Measurements from ENCODE around the gene CCDC178.
A peak's percentile ranks its signal among the peaks of the same experiment; 100 is the strongest.

The CCDC178 gene

DNA sequence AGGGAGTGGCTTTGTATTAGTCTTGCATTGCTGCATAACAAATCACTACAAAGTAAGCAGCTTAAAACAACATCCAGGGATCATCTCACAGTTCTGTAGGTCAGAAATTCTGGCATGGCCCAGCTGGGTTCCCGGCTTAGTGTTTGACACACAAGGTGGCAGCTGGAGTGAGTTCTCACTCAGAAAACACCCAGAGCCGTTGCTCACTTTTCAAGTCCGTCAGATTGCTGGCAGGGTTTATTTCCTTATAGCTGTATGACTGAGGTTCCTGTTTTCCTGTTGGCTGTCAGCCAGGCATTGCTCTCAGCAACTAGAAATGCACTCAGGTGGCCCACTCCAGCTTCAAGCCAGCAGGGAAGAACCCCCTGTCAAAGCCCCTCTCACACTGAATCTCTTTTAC is 324.1 kb downstream of the CCDC178 start:
- peak; percentile 25 for DNase-seq (ENCODE audit: low read depth)

DNA sequence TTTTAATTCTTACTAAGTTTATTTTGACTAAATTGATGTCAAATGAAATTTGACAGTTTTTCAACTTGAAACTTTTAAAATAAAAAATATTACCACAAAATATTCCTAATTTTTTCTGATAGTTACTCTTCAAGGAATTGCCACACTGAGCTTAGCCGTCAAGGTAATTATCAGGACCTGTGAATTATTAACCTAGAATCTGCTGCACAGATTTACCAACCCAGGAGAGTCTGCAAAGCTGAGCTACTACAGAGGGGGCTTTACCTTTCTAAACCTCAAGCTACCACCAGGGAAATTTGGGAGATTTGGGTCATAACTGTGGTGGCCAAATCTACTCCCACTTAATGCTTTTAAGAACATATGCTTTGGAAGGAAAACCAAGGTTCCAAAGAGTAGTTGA is 324.6 kb downstream of the CCDC178 start:
- DNase-seq (ENCODE audit: low read depth): no peak

DNA sequence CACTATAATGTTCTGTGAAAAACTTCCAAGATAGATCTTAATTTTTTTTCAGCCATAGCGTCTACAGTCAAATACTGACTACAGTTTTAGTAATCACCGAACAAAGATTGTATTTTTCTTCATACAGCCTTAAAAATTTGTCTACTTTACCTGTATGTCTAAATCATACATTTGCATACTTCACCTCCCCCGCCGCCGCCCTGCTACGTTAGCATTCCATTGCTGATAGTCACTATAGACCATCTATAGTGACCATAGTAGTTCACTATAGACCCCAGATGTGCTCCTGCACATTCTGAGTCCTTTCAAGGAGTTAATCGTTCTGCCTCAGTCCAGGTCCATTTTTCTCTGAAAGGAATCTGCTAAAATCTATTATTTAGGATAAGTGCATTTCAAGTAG is 325.0 kb downstream of the CCDC178 start:
- no peak for DNase-seq (ENCODE audit: low read depth)

DNA sequence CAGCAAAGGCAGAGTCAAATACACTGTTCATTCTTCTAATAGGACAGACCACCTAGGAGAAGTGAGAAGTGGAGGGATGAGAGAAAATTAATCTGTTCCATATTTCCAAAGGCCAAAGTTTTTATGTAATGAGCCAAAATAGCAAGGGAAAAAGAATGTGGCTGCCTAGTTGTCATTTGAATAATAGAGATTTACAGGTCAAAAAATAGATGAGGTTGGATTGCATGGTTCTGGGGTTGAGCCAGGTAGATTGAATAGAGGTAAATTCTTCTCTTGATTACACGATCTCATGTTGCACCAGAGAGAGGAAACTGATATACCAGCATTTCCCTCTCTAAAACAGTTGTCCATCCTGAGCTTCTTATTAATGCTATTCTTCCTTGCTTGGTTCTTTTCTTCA is 325.8 kb downstream of the CCDC178 start:
- no peak for DNase-seq (ENCODE audit: low read depth)

DNA sequence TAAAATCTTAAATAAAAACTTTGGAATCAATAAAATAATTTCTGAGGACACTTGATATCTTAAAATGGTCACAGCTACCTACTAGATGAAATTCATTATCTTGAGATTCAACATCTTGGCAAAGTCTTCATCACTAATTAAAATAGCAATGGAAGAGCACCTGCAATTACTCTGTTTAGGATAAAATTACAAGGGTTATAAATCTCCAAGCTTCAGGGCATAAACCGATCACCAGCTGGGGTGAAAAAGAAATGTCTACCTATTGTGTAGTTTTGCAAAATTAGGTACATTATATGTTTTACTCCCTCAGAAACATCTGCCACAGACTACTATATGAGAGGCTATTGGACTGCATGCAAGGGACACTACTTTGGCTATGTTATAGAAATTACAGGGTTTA is 327.1 kb downstream of the CCDC178 start:
- no peak for DNase-seq (ENCODE audit: low read depth)

DNA sequence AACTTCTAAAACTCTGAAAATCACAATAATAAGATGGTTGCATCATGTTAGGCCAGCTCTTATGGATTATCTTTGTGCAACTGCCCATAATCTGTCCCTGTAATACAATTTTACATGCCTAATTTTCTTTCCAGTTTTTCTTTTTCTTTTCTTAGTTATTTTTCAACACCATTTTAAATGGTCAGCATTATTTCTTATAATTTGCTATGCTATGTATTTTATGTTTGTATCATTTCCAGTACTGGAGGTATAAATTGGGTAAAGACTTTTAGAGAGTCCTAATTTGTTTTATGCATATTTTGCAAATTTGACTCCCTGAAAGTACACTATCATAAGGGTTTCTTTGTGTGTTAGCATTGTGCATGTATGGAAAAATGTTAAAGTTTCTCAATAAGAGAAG is 333.0 kb downstream of the CCDC178 start:
- no peak for DNase-seq (ENCODE audit: low read depth)

DNA sequence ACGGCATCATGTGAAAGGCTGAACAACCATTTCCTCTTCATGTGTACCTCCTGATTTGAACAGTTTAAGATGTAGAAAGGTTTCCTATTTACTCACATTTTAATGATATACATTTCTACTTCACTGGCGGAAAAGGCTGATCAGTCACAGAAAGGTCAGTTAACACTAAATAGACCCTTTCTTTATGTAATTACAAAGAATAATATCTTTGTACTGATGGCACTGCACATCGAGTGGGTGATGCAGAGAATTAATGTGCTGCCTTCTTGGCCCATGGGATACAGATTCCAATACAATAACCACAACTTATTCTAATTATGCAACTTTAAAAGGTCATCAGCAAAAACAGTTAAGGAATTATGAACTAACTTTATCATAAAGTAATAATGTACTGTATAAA is 339.2 kb downstream of the CCDC178 start:
- no peak for DNase-seq (ENCODE audit: low read depth)

DNA sequence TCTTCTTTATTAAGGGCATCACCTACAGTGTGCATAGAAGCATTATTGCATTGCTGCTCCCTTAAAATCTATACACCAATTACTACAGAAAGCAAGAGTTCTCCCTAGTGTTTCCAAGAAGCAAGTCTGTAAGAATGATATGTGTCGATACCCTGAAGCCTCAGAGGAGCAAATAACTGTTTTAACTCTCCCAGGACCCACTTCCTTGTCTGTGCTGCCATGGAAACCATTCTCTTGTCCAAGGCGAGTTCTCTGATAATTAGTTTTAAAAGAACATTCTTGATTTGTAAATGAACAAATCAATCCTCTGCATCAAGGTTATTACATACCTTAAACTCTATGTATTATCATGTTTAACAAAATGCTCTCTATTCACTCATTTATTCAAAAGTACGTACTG is 340.9 kb downstream of the CCDC178 start:
- no peak for DNase-seq (ENCODE audit: low read depth)

DNA sequence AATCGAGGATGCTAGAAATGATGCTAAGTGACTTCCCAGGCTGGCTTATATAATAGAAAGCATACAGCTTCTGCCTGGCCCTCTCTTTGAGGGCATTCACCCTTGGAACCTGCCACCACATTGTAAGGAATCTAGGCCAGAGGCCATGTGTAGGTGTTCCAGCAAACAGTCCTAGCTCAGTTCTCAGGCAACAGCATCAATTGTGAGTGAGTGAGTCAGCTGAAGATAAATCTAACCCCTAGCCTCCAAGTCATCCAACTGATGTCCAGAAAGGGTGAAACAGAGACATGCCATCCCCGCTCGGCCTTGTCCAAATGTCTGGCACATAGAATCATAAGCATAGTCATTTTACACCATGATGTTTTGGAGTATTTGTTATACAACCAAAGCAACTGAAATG is 343.4 kb downstream of the CCDC178 start:
- no peak for DNase-seq (ENCODE audit: low read depth)

DNA sequence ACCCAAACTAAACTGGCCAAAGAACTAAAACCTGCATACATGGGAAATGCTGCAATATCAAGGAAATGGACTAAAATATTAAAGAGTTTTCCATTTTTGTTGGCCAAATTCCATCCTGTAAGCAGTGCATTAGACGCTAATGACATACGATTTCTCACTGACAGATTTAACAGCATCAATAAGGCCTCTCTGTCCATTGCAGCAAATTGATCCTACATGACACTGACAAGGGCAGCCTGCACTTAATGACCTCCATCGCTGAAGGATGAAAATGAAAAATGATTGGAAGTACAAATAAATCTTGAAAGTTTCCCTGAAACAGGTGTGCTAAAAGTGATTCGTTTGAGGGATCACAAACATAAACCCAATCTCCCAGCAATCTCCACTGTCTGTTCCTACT is 350.1 kb downstream of the CCDC178 start:
- no peak for DNase-seq (ENCODE audit: low read depth)

DNA sequence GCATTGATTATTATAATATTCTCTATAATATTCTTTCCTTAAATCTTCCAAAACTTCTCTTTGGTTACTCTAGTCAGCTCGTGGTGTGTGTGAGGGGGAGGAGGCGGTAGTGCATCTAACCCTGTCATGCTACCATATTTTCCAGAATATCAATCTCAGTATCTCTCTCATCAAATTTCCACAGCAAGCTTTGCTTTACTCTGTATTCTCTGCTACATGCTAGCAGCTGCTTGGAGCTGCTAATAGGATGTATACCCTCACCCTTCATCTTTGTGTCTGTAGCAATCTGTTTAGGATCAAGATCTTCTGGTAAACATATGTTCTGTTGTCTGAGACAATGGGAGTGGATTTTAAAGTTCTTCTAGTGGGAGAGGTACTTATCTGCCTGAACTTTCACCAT is 363.9 kb downstream of the CCDC178 start:
- no peak for DNase-seq (ENCODE audit: low read depth)

DNA sequence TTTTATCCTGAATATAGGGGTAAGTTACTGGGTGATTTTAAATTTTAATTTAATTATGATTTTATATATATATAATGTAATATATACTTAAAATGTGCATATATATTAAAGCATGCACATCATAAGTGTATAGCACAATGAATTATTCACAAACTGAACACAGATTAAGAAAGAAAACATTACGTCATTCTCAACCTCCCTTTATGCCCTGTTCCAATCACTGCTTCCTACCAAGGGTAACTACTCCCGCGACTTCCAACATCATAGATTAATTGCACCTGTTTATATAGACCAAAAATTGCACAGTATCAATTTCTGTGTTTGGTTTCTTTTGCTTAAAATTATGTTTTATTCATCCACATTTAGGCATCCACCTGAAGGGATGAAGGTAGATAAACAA is 366.4 kb downstream of the CCDC178 start:
- no peak for DNase-seq (ENCODE audit: low read depth)

DNA sequence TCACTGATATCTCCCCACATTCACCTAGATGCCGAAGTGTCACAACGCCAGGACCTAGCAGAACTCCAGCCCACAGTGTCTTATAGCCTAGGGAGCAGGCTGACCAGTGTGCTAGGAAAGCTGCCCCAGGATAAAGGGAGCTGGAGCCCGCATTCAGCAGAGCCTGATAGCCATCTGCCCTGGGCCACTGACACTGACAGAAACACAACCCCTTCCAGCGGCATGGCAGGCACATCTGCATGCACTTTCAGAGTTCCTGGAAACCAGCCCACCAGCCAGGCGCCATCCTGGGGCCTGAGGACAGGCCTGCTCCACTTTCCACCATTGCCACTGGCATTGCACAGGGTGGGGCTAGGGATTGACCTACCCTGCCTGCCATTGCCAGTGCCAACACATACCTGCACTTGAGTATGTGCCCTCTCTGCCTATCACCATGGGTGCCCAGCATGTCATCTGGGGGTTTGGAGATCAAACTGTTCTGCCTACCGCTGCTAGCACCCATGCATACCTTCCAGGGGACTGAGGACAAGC is 377.6 kb downstream of the CCDC178 start:
- DNase-seq (ENCODE audit: low read depth): no peak

DNA sequence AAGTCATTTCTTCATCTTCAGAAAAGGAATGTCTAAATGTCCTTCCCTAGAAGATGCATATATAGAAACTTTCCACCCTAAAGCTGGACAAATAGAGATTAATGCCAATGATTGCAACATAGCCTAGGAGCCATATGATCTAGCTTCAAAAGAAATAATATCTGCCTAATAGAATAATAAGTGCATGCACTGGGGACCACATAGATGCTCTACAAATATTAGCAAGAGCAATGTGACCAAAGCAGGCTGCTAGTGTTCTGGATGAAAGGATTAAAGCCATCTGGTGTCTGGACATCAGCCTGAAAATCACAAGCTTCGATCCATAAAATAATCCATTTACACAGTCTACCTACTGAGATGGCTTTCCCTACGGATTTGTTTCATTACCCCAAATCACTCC is 387.6 kb downstream of the CCDC178 start:
- DNase-seq (ENCODE audit: low read depth): no peak

DNA sequence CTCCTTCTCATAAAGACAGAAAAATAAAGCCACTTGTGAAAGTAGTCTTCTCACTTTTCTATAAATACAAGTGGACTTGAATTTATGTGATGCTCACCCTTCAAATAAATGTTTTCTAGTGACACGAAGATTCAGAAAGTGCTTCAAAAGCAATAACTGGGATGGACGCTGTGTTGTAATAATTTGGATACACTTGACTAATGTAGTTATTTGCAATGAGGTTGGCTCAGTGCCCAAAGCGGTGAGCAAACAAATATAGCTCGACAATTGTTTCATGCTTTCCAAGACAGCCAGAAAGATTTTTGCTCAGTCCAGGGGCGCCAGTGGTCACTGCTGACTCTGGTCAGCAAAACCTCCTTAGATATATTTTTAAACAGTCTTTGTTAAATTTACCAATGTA is 389.1 kb downstream of the CCDC178 start:
- DNase-seq (ENCODE audit: low read depth): peak; percentile 5

DNA sequence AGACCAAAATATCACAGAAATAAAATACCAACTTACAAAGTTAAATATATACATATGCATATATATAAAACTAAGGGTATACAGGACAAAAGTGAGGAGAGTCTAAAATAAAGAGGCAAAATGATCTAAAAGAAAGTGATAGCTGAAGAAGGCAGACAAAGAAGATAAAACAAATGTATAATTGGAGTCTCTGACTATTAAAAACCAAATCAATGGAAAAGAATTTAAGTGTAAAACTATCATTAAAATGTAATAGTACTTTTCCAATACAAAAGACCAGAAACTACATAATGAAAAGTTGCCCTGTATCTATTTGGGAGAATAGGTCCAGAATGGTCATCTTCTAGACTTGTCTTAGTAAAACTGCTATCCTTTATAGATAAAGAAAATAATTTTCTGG is 400.3 kb downstream of the CCDC178 start:
- no peak for DNase-seq (ENCODE audit: low read depth)

DNA sequence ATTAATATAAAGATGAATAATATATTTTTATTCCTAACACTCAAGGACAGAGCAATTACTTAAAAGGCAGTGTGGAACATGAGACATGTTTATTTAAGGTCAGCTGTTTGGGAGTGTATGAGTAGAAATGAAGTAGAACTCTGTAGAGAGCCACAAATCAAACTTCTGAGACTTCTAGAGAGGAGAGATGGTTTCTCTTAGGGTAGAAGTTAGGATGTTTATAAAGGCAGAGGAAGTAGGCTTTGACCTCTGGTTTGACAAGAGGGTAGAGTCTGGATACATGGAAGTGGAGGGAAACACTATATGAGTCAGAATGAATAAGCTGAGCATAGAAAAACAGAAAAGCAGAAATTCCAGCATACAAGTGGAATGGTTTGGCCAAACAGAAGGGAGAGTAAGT is 405.6 kb downstream of the CCDC178 start:
- peak; percentile 33 for DNase-seq (ENCODE audit: low read depth)

DNA sequence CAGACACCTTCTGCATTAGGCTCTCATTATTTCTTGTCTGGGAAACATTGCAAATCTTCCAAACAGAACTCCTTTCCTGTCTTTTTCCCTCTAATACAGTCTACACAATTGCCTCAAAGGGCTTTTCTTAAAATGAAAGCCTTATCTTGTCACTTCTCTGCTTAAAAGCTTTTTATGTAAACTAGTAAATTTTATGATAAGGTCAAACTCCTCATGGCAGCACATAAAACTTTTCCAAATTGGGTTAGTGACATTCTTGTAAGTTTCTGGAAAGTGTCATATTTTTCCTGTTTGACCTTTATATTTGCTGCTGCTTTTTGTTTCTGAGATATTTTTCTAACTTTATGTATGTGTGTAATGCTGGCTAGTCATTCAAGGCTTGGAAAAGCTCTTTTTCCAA is 406.3 kb downstream of the CCDC178 start:
- DNase-seq (ENCODE audit: low read depth): no peak

DNA sequence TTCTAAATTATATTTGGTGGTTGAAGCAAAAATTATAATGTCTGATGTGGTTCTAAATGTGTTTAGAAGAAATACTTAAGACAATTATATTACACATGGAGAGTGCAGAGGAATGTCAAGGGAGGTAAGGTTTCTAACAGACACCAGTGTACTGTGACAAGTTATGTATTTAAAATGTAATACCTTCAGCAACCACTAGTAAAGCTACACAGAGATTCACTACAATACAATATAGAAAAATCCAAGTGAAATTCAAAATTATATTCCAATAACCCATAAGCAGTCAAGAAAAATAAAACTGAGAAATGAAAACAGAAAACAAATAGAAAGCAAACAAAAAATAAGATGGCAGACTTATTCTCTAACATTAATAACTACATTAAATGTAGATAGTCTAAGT is 418.2 kb downstream of the CCDC178 start:
- no peak for DNase-seq (ENCODE audit: low read depth)

DNA sequence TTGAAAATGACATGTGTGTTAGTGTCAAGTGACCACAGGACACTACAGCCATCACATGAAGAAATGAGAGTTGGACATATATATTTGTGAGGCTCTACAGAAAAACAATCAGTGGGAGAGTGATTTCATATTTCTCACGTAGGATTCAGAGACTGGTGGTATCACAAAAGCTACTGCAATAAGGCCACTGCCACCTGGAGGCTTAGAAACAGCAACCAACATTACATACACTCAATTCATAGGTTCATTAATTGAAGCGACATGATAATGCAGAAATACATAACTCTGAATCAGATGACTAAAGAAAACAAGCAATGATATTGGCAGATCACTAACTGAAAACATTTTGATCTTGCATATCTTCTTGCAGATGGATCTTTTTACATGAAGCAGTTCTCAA is 419.6 kb downstream of the CCDC178 start:
- DNase-seq (ENCODE audit: low read depth): no peak

DNA sequence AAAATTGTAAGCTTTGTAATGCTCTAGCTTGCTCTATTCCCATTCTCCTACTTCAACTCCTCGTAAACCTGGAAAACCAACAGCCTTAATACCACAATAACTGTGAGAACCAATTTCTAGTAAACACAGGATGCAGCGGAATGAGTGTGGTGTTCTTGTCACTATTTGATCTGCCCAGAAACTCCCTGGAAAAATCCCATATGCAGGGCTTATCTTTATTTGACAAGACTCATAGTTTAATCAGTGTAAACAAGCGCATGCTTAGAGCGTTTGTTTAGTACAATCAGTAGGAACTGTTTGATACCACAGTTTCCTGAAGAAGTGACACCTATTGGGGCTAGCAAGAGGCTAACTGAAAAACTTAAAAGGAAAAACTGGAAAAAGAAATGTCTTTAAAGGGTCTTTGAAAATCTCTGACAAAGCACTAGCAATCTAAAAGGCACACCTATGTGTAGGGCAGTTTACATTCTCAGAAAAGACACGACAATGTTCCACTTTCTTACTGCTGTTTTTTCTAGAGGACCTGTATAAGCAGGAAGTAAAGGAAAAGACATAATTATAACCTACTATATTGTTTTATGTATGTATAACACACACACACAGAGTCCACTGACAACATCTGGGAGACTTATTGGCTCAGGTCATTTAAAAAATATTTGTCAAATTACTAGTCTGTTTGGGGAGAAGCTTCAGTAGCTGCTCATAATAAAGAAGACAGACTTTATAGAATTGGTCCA is 426.3 kb downstream of the CCDC178 start:
- no peak for DNase-seq (ENCODE audit: low read depth)

DNA sequence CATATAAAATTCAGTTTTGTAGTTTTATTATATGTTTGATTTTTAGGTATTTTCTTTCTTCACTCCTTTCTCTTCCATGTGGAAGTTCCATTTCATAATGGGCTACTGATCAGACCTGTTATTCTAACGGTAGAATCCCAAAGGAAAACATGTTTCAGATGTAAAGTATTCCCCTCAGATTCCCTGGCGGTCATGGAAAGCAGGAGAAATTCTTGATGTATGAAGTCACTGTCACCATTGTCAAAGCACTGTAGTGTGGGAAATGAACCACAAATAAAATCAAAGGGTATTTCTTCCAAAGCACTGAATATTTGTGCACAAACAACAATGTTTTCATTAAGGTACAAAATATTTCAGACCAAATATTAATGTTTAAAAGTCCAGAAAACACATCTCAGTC is 430.4 kb downstream of the CCDC178 start:
- peak; percentile 3 for DNase-seq (ENCODE audit: low read depth)

DNA sequence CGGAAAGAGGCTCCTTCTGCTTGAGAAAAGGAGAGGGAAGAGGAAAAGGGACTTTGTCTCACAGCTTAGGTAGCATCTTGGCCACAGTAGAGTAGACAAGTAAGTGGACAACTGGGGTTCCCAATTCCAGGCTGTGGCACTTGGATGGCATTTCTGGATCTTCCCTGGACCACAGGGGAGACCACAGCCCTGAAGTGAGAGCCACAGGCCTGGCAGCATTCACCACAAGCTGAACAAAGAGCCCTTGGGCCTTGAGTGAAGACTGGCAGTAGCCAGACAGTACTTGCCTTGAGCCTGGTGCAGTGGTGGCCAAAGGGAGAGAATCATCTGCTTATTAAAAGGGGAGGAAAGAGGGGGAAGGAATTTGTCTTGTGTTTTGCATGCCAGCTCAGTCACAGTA is 441.6 kb downstream of the CCDC178 start:
- no peak for DNase-seq (ENCODE audit: low read depth)

DNA sequence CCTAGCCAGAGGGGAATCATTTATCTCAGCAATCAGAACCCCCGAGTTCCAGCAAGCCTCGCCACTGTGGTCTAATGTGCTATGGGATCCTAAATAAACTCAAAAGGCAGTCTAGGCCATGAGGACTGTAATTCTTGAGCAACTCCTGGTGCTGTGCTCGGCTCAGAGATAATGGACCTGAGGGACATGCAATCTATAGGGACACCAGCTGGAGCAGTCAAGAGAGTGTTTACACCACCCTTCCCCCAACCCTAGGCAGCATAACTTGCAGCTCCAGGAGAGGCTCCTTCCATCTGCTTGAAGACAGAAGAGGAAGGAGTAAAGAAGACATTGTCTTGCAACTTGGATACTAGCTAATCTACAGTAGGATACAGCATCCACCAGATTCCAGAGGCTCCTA is 442.2 kb downstream of the CCDC178 start:
- no peak for DNase-seq (ENCODE audit: low read depth)
